Astrocyte (in vitro differentiated cells and primary cell): Measurements from ENCODE around the gene SLC26A5. TPM values are rescaled to one million over a fixed set of nuclear protein-coding genes. Genes with fewer than 3 reads are reported as not detected.

Source experiments
- DNase-seq: peaks from one replicate; pipeline ENCODE4 v3.0.0-alpha.2; 2010; ENCODE audit warnings: low read depth
- FAIRE-seq: peaks from 2 replicates; lab custom pipeline; 2011; peaks lifted over from hg19 to GRCh38; lab: Jason Lieb, UNC
- H2AFZ ChIP-seq: 2 replicates; pipeline ENCODE4 v1.6.0; 2012; ENCODE audit warnings: low read depth, low read length, inconsistent platforms
- H3K27ac ChIP-seq: 2 replicates; pipeline ENCODE4 v1.5.1; 2011; ENCODE audit warnings: low read depth, low read length, inconsistent platforms
- H3K27me3 ChIP-seq: 2 replicates; pipeline ENCODE4 v1.6.0; 2011; ENCODE audit warnings: low read length, inconsistent platforms; ENCODE audit not compliant: insufficient read depth
- H3K36me3 ChIP-seq: 2 replicates; pipeline ENCODE4 v1.5.1; 2011; ENCODE audit warnings: low read length, inconsistent platforms; ENCODE audit not compliant: insufficient read depth
- H3K4me1 ChIP-seq: 2 replicates; pipeline ENCODE4 v1.5.1; 2011; ENCODE audit warnings: low read length, inconsistent platforms; ENCODE audit not compliant: insufficient read depth
- H3K4me2 ChIP-seq: 2 replicates; pipeline ENCODE4 v1.6.0; 2012; ENCODE audit warnings: low read length, inconsistent platforms
- H3K4me3 ChIP-seq: 2 replicates; pipeline ENCODE4 v1.5.1; 2011; ENCODE audit warnings: low read depth, mild to moderate bottlenecking, low read length, inconsistent platforms; ENCODE audit not compliant: insufficient read depth
- H3K79me2 ChIP-seq: 2 replicates; pipeline ENCODE4 v1.6.0; 2012; ENCODE audit warnings: mild to moderate bottlenecking, low read length, inconsistent platforms; ENCODE audit not compliant: insufficient read depth
- H3K9ac ChIP-seq: 2 replicates; pipeline ENCODE4 v1.6.0; 2012; ENCODE audit warnings: mild to moderate bottlenecking, low read length, inconsistent platforms
- H3K9me3 ChIP-seq: 2 replicates; pipeline ENCODE4 v1.5.1; 2012; ENCODE audit warnings: low read depth, mild to moderate bottlenecking, low read length, inconsistent platforms; ENCODE audit not compliant: insufficient read depth
- H4K20me1 ChIP-seq: 2 replicates; pipeline ENCODE4 v1.6.0; 2012; ENCODE audit warnings: low read length, inconsistent platforms; ENCODE audit not compliant: insufficient read depth
- H3K27ac Mint-ChIP-seq: one replicate; pipeline ENCODE4 v1.8.0; 2021; ENCODE audit warnings: mild to moderate bottlenecking, mixed read lengths; ENCODE audit not compliant: unreplicated experiment
- H3K27me3 Mint-ChIP-seq: one replicate; pipeline ENCODE4 v1.8.0; 2021; ENCODE audit warnings: low read depth, mixed read lengths; ENCODE audit not compliant: unreplicated experiment
- H3K36me3 Mint-ChIP-seq: one replicate; pipeline ENCODE4 v1.8.0; 2021; ENCODE audit warnings: low read depth, mixed read lengths; ENCODE audit not compliant: unreplicated experiment
- H3K4me1 Mint-ChIP-seq: one replicate; pipeline ENCODE4 v1.8.0; 2021; ENCODE audit warnings: low read depth, mixed read lengths; ENCODE audit not compliant: unreplicated experiment
- H3K4me3 Mint-ChIP-seq: one replicate; pipeline ENCODE4 v1.8.0; 2021; ENCODE audit warnings: mild to moderate bottlenecking, moderate library complexity, mixed read lengths; ENCODE audit not compliant: unreplicated experiment
- H3K9me3 Mint-ChIP-seq: one replicate; pipeline ENCODE4 v1.8.0; 2021; ENCODE audit warnings: mild to moderate bottlenecking, mixed read lengths; ENCODE audit not compliant: unreplicated experiment
- CTCF ChIP-seq: IDR thresholded peaks from 2 replicates; pipeline ENCODE4 v1.5.1; 2011; ENCODE audit warnings: low read depth, mild to moderate bottlenecking, inconsistent platforms, low read length, moderate library complexity; ENCODE audit not compliant: insufficient read depth
- EZH2 ChIP-seq: IDR thresholded peaks from 2 replicates; pipeline ENCODE4 v1.6.1; 2012; ENCODE audit warnings: mild to moderate bottlenecking, low read length, inconsistent platforms; ENCODE audit not compliant: insufficient read depth
- total RNA-seq: library from RNA; stranded (reverse); gene quantifications from 2 replicates; pipeline ENCODE4 v1.2.1, GENCODE V29; 2021

The SLC26A5 gene
- total RNA-seq, 1 donor from 2014 or later, result not detected

- Mint-ChIP-seq H3K27me3 (no peaks in the 10 kb centered on the region), H3K4me3 (no peak overlapping the region), H3K36me3 (no peaks in the 10 kb centered on the region), H3K27ac (no peak overlapping the region), H3K4me1 (no peaks in the 10 kb centered on the region), H3K9me3 (no peaks in the 10 kb centered on the region)
- H3K27ac ChIP-seq, result no peak overlapping the region
- DNase-seq (no peak), FAIRE-seq (no peak)
- no peak overlapping the region for H2AFZ ChIP-seq
- H3K79me2 ChIP-seq, result no peaks in the 10 kb centered on the region
- no peaks in the 10 kb centered on the region for H3K9me3 ChIP-seq
- no peak overlapping the region for H3K9ac ChIP-seq
- H3K4me2 ChIP-seq, result no peak overlapping the region
- H4K20me1 ChIP-seq, result no peaks in the 10 kb centered on the region
- no peak for TF ChIP-seq CTCF
- TF ChIP-seq EZH2, result no peak
- H3K4me3 ChIP-seq, result no peak overlapping the region
- no peaks in the 10 kb centered on the region for H3K36me3 ChIP-seq
- no peaks in the 10 kb centered on the region for H3K27me3 ChIP-seq
- no peaks in the 10 kb centered on the region for H3K4me1 ChIP-seq
These were observed 25.1 kb downstream of the SLC26A5 start for GRCh38 chr7:103420857-103421384.

GRCh38 chr7:103418241-103418640 is 27.8 kb downstream of the SLC26A5 start:
- Mint-ChIP-seq H3K4me3 (no peak overlapping the region), H3K9me3 (no peaks in the 10 kb centered on the region), H3K27me3 (no peaks in the 10 kb centered on the region), H3K27ac (no peak overlapping the region), H3K4me1 (no peaks in the 10 kb centered on the region), H3K36me3 (no peaks in the 10 kb centered on the region)
- Histone ChIP-seq H2AFZ (no peak overlapping the region), H4K20me1 (no peaks in the 10 kb centered on the region), H3K36me3 (no peaks in the 10 kb centered on the region), H3K27ac (no peak overlapping the region), H3K4me3 (no peak overlapping the region), H3K4me2 (no peak overlapping the region), H3K9me3 (no peaks in the 10 kb centered on the region), H3K9ac (no peak overlapping the region), H3K4me1 (no peaks in the 10 kb centered on the region), H3K79me2 (no peaks in the 10 kb centered on the region), H3K27me3 (no peaks in the 10 kb centered on the region)
- FAIRE-seq (no peak), DNase-seq (no peak)
- no peak for TF ChIP-seq EZH2

GRCh38 chr7:103413407-103413806 is 32.6 kb downstream of the SLC26A5 start:
- no peaks in the 10 kb centered on the region for H4K20me1 ChIP-seq
- H3K27me3 Mint-ChIP-seq, result peaks cover 4% of the 10 kb centered on the region
- H3K36me3 ChIP-seq, result no peaks in the 10 kb centered on the region
- no peak overlapping the region for H3K4me2 ChIP-seq
- DNase-seq (no peak), FAIRE-seq (no peak)
- no peak overlapping the region for H3K4me3 ChIP-seq
- no peak overlapping the region for H2AFZ ChIP-seq
- no peaks in the 10 kb centered on the region for H3K36me3 Mint-ChIP-seq
- no peaks in the 10 kb centered on the region for H3K27me3 ChIP-seq
- no peak overlapping the region for H3K4me3 Mint-ChIP-seq
- H3K4me1 Mint-ChIP-seq, result no peaks in the 10 kb centered on the region
- TF ChIP-seq EZH2 (no peak), CTCF (no peak)
- no peaks in the 10 kb centered on the region for H3K79me2 ChIP-seq
- no peak overlapping the region for H3K9ac ChIP-seq
- H3K4me1 ChIP-seq, result no peaks in the 10 kb centered on the region
- H3K27ac Mint-ChIP-seq, result no peak overlapping the region
- no peak overlapping the region for H3K27ac ChIP-seq
- H3K9me3 ChIP-seq, result no peaks in the 10 kb centered on the region
- H3K9me3 Mint-ChIP-seq, result no peaks in the 10 kb centered on the region
